DND-41 (cell line): ENCODE measurements around the gene GDPD4.
"Not testable (repeated sequence)": the region's sequence is repeated elsewhere in the genome, so short reads cannot be mapped to it uniquely, and the experiment has no call there.

Experiments used
- ATAC-seq: fragments of 200-7000 bp; cut with Tn5 transposase; 3 replicates; pipeline ENCODE4 v1.9.1; 2021; ENCODE audit warnings: low read depth; ENCODE audit not compliant: insufficient read depth
- DNase-seq: peaks from one replicate; pipeline ENCODE4 v3.0.0-alpha.2; 2020
- H2AFZ ChIP-seq: 2 replicates; pipeline ENCODE4 v1.6.0; 2012; ENCODE audit warnings: low read depth, low read length
- H3K27ac ChIP-seq: 2 replicates; pipeline ENCODE4 v1.5.1; 2012; ENCODE audit warnings: low read length, inconsistent platforms
- H3K27me3 ChIP-seq: fragments of 200-600 bp; sonication (generic); 2 replicates; pipeline ENCODE4 v1.6.0; 2012; ENCODE audit warnings: low read length, mild to moderate bottlenecking, inconsistent platforms; ENCODE audit not compliant: insufficient read depth, poor library complexity
- H3K36me3 ChIP-seq: 2 replicates; pipeline ENCODE4 v1.5.1; 2012; ENCODE audit warnings: low read length, inconsistent platforms; ENCODE audit not compliant: insufficient read depth
- H3K4me1 ChIP-seq: 2 replicates; pipeline ENCODE4 v1.5.1; 2012; ENCODE audit warnings: mild to moderate bottlenecking, low read length; ENCODE audit not compliant: insufficient read depth
- H3K4me2 ChIP-seq: 2 replicates; pipeline ENCODE4 v1.6.0; 2012; ENCODE audit warnings: mild to moderate bottlenecking, moderate library complexity, low read length, inconsistent platforms; ENCODE audit not compliant: insufficient read depth
- H3K4me3 ChIP-seq, 2 experiments: fragments of 200-600 bp in 1 of 2; shearing (Covaris generic) in 1 of 2; 2 replicates each; pipeline ENCODE4 v1.5.1; 2012 to 2016; ENCODE audit warnings: inconsistent platforms in 2 of 2, low read length in 2 of 2, mild to moderate bottlenecking in 2 of 2, low read depth in 1 of 2, moderate library complexity in 1 of 2
- H3K79me2 ChIP-seq: 2 replicates; pipeline ENCODE4 v1.6.0; 2012; ENCODE audit warnings: low read length, inconsistent platforms; ENCODE audit not compliant: insufficient read depth
- H3K9ac ChIP-seq: 2 replicates; pipeline ENCODE4 v1.6.0; 2012; ENCODE audit warnings: low read depth, mild to moderate bottlenecking, inconsistent platforms, low read length, moderate library complexity
- H3K9me3 ChIP-seq: 2 replicates; pipeline ENCODE4 v1.5.1; 2012; ENCODE audit warnings: low read length, moderate library complexity, mild to moderate bottlenecking, inconsistent platforms; ENCODE audit not compliant: insufficient read depth, severe bottlenecking
- H4K20me1 ChIP-seq: 2 replicates; pipeline ENCODE4 v1.6.0; 2012; ENCODE audit warnings: low read length; ENCODE audit not compliant: insufficient read depth
- CTCF ChIP-seq: IDR thresholded peaks from 2 replicates; pipeline ENCODE4 v1.5.1; 2012; ENCODE audit warnings: borderline replicate concordance, low read length, moderate library complexity, mild to moderate bottlenecking; ENCODE audit not compliant: poor library complexity, severe bottlenecking; ENCODE audit errors: extremely low read depth
- EZH2 ChIP-seq: IDR thresholded peaks from 3 replicates; pipeline ENCODE4 v1.6.1; 2012; ENCODE audit warnings: borderline replicate concordance, low read depth, mild to moderate bottlenecking, moderate library complexity, low read length, inconsistent platforms; ENCODE audit not compliant: severe bottlenecking

The GDPD4 gene

DNA sequence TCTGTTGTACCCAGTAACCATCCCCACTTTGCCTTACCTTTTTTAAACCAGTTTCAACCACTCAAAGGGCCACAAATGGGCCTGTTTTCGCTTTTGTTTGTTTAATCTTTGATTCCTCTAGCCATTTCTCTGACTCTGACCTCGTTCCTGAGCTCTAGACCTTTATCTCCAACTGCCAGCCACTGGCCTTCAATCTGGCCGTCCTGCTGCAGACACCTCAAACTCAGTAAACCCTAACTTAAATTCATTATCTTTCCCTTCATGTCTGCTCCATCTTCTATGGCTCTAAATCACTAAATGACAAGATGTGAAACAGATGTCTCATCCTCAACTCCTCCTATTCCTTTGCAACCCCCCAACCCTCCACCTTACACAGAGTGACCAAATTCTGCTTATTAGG is 1.3 kb upstream of the GDPD4 start:
- Histone ChIP-seq H4K20me1 (no peaks in the 10 kb centered on the region), H3K27ac (no peak overlapping the region), H3K9me3 (no peaks in the 10 kb centered on the region), H3K4me3 (no peak overlapping the region), H3K79me2 (no peaks in the 10 kb centered on the region), H2AFZ (no peak overlapping the region), H3K36me3 (no peaks in the 10 kb centered on the region), H3K27me3 (no peaks in the 10 kb centered on the region), H3K9ac (no peak overlapping the region), H3K4me1 (no peaks in the 10 kb centered on the region), H3K4me2 (no peak overlapping the region)
- no peak for ATAC-seq
- DNase-seq: no peak
- TF ChIP-seq CTCF (no peak), EZH2 (no peak)

- no peaks in the 10 kb centered on the region for H3K9me3 ChIP-seq
- no peaks in the 10 kb centered on the region for H3K4me1 ChIP-seq
- no peak for DNase-seq
- no peak overlapping the region for H3K4me2 ChIP-seq
- no peaks in the 10 kb centered on the region for H3K36me3 ChIP-seq
- no peak overlapping the region for H3K27ac ChIP-seq
- H3K27me3 ChIP-seq: no peaks in the 10 kb centered on the region
- H2AFZ ChIP-seq: no peak overlapping the region
- TF ChIP-seq CTCF (no peak), EZH2 (no peak)
- no peaks in the 10 kb centered on the region for H3K79me2 ChIP-seq
- H3K9ac ChIP-seq: no peak overlapping the region
- H3K4me3 ChIP-seq: no peak overlapping the region
- no peaks in the 10 kb centered on the region for H4K20me1 ChIP-seq
- no peak for ATAC-seq
These were observed 791 bp downstream of the GDPD4 start for GRCh38 chr11:77300695-77301094.

- ATAC-seq, H3K4me1 ChIP-seq, H2AFZ ChIP-seq, DNase-seq, H3K36me3 ChIP-seq, H3K27ac ChIP-seq, H3K9ac ChIP-seq, H3K9me3 ChIP-seq, H3K79me2 ChIP-seq, H3K4me3 ChIP-seq, H3K4me2 ChIP-seq, H4K20me1 ChIP-seq, H3K27me3 ChIP-seq: not testable (repeated sequence)
These were observed 1.5 kb downstream of the GDPD4 start for GRCh38 chr11:77300028-77300427.

GRCh38 chr11:77299528-77299993 is 1.9 kb downstream of the GDPD4 start:
- no peak for DNase-seq
- no peak overlapping the region for H3K27ac ChIP-seq

More at GRCh38 chr11:77299528-77299993, 1.9 kb downstream of the GDPD4 start:
- Histone ChIP-seq H3K79me2 (no peaks in the 10 kb centered on the region), H3K4me2 (no peak overlapping the region), H3K4me1 (no peaks in the 10 kb centered on the region), H3K27me3 (no peaks in the 10 kb centered on the region), H3K9ac (no peak overlapping the region), H3K9me3 (no peaks in the 10 kb centered on the region), H4K20me1 (no peaks in the 10 kb centered on the region), H3K36me3 (no peaks in the 10 kb centered on the region), H2AFZ (no peak overlapping the region), H3K4me3 (no peak overlapping the region)
- TF ChIP-seq CTCF (no peak), EZH2 (no peak)
- no peak for ATAC-seq
